GM18517 (cell line): ENCODE results near the gene OLAH.
"Not testable (repeated sequence)": the region's sequence is repeated elsewhere in the genome, so short reads cannot be mapped to it uniquely, and the experiment has no call there.

Experiments
- ATAC-seq: cut with Tn5 transposase; IDR thresholded peaks from one replicate; pipeline ENCODE4 v1.9.1; 2021; ENCODE audit warnings: mild to moderate bottlenecking, moderate library complexity; ENCODE audit not compliant: unreplicated experiment

Gene OLAH

GRCh38 chr10:15043674-15044073, at the start of gene OLAH:
Gene OLAH, plus strand, starts transcription at chr10:15043943. Its CDS starts 3,346 bp downstream, at chr10:15047289.
- ATAC-seq = no peak

- ATAC-seq = no peak
Observed at GRCh38 chr10:14995964-14996565, 47.7 kb upstream of the OLAH start.

GRCh38 chr10:15013530-15013929, 30.2 kb upstream of the OLAH start:
- not testable (repeated sequence) for ATAC-seq

- ATAC-seq = no peak
Observed at GRCh38 chr10:15015451-15015850, 28.3 kb upstream of the OLAH start.

- not testable (repeated sequence) for ATAC-seq
Observed at GRCh38 chr10:15020966-15021365, 22.8 kb upstream of the OLAH start.

- not testable (repeated sequence) for ATAC-seq
Observed at GRCh38 chr10:15023079-15023478, 20.7 kb upstream of the OLAH start.

GRCh38 chr10:15024017-15025004, 19.4 kb upstream of the OLAH start:
- not testable (repeated sequence) for ATAC-seq

- not testable (repeated sequence) for ATAC-seq
Observed at GRCh38 chr10:15025040-15025439, 18.7 kb upstream of the OLAH start.

GRCh38 chr10:15027741-15028140, 16.0 kb upstream of the OLAH start:
- ATAC-seq = no peak

- no peak for ATAC-seq
Observed at GRCh38 chr10:15035385-15036301, 8.1 kb upstream of the OLAH start.

GRCh38 chr10:15037691-15038090, 6.1 kb upstream of the OLAH start:
- ATAC-seq = no peak

GRCh38 chr10:15038416-15038815, 5.3 kb upstream of the OLAH start:
- no peak for ATAC-seq

- no peak for ATAC-seq
Observed at GRCh38 chr10:15045380-15045779, 1.6 kb downstream of the OLAH start.

GRCh38 chr10:15046626-15047025, 2.9 kb downstream of the OLAH start:
- no peak for ATAC-seq

- ATAC-seq = no peak
Observed at GRCh38 chr10:15049533-15049932, 5.8 kb downstream of the OLAH start.

GRCh38 chr10:15052121-15052520, 8.4 kb downstream of the OLAH start:
- ATAC-seq = no peak

- no peak for ATAC-seq
Observed at GRCh38 chr10:15053061-15053460, 9.3 kb downstream of the OLAH start.

GRCh38 chr10:15058689-15059088, 14.9 kb downstream of the OLAH start:
- ATAC-seq = no peak

GRCh38 chr10:15059914-15060313, 16.2 kb downstream of the OLAH start:
- ATAC-seq = no peak

GRCh38 chr10:15060638-15061037, 16.9 kb downstream of the OLAH start:
- no peak for ATAC-seq

GRCh38 chr10:15067154-15067553, 23.4 kb downstream of the OLAH start:
- no peak for ATAC-seq
